H1 (cell line): ENCODE data around the gene KRT23. TPM values are rescaled to one million over a fixed set of nuclear protein-coding genes. Genes with fewer than 3 reads are reported as not detected.

Experiments
- CTCF ChIA-PET: fragments of 300-600 bp; sonication (Branson Sonifier 250); formaldehyde crosslinking; loops from one replicate; lab custom pipeline; 2021; ENCODE audit not compliant: partially characterized antibody; lab: Charles Lee
- POLR2A ChIA-PET: fragments of 300-600 bp; sonication (Branson Sonifier 250); formaldehyde crosslinking; loops from one replicate; lab custom pipeline; 2021; ENCODE audit warnings: inconsistent platforms; ENCODE audit not compliant: partially characterized antibody; lab: Charles Lee
- DNase-seq, 2 experiments: peaks; one replicate each; pipeline versions ENCODE4 v3.0.0 to v3.0.0-alpha.2; 2010 to 2022; ENCODE audit warnings: low spot score in 2 of 2, low read depth in 1 of 2, mixed read lengths in 1 of 2
- FAIRE-seq: peaks from 2 replicates; lab custom pipeline; 2011; peaks lifted over from hg19 to GRCh38; lab: Jason Lieb, UNC
- H2AFZ ChIP-seq: 2 replicates; pipeline ENCODE4 v1.8.1; 2012; ENCODE audit warnings: low read length, inconsistent platforms
- H2AK5ac ChIP-seq: 2 replicates; pipeline ENCODE4 v1.6.1; 2013; ENCODE audit warnings: low read depth, low read length
- H2BK120ac ChIP-seq: replicated peaks from 2 replicates; pipeline ENCODE3; 2013; ENCODE audit warnings: low read depth, low read length, inconsistent platforms
- H2BK12ac ChIP-seq: 2 replicates; pipeline ENCODE4 v1.6.1; 2013; ENCODE audit warnings: low read depth, low read length
- H2BK15ac ChIP-seq: 2 replicates; pipeline ENCODE4 v1.6.1; 2013; ENCODE audit warnings: low read length
- H2BK20ac ChIP-seq: 2 replicates; pipeline ENCODE4 v1.6.1; 2013; ENCODE audit warnings: low read length
- H2BK5ac ChIP-seq: 2 replicates; pipeline ENCODE4 v1.6.1; 2013; ENCODE audit warnings: low read depth, low read length
- H3K14ac ChIP-seq: 2 replicates; pipeline ENCODE4 v1.6.1; 2013; ENCODE audit warnings: inconsistent platforms; ENCODE audit not compliant: insufficient read length
- H3K18ac ChIP-seq: 2 replicates; pipeline ENCODE4 v1.6.1; 2013; ENCODE audit warnings: low read length; ENCODE audit errors: extremely low read depth
- H3K23ac ChIP-seq: 2 replicates; pipeline ENCODE4 v1.6.1; 2013; ENCODE audit warnings: inconsistent platforms; ENCODE audit not compliant: insufficient read length
- H3K23me2 ChIP-seq: 2 replicates; pipeline ENCODE4 v1.6.1; 2013; ENCODE audit warnings: low read depth, low read length
- H3K27ac ChIP-seq: 2 replicates; pipeline ENCODE4 v1.6.1; 2011; ENCODE audit warnings: low read depth, low read length, inconsistent platforms
- H3K27me3 ChIP-seq, 4 experiments: replicated peaks in 1 of 4; 1 replicate in 1 of 4; 2 replicates in 3 of 4; pipeline versions ENCODE4 v1.6.1 to v1.8.1; 2011 to 2013; ENCODE audit warnings: low read length in 3 of 4, mild to moderate bottlenecking in 3 of 4, inconsistent platforms in 2 of 4, mixed read lengths in 2 of 4, moderate library complexity in 1 of 4; ENCODE audit not compliant: control insufficient read depth in 3 of 4, insufficient read depth in 3 of 4; ENCODE audit errors: extremely low read depth in 1 of 4
- H3K36me3 ChIP-seq, 4 experiments: 2 replicates each; pipeline versions ENCODE4 v1.6.1 to v1.8.1; 2011 to 2013; ENCODE audit warnings: mild to moderate bottlenecking in 4 of 4, low read length in 3 of 4, moderate library complexity in 2 of 4, control low read depth in 1 of 4, inconsistent platforms in 1 of 4; ENCODE audit not compliant: insufficient read depth in 4 of 4, control insufficient read depth in 2 of 4
- H3K4ac ChIP-seq: replicated peaks from 2 replicates; pipeline ENCODE3; 2013; ENCODE audit warnings: low read length, low read depth, mixed read lengths, inconsistent platforms; ENCODE audit not compliant: insufficient read length
- H3K4me1 ChIP-seq, 4 experiments: replicated peaks in 1 of 4; 1 replicate in 1 of 4; 2 replicates in 3 of 4; pipeline versions ENCODE4 v1.6.1 to v1.8.1; 2011 to 2013; ENCODE audit warnings: low read length in 3 of 4, inconsistent platforms in 2 of 4, mixed read lengths in 1 of 4; ENCODE audit not compliant: insufficient read depth in 4 of 4, control insufficient read depth in 3 of 4
- H3K4me2 ChIP-seq, 2 experiments: 2 replicates each; pipeline versions ENCODE4 v1.6.1 to v1.8.1; 2011 to 2013; ENCODE audit warnings: low read depth in 2 of 2, low read length in 2 of 2, control low read depth in 1 of 2, inconsistent platforms in 1 of 2, mild to moderate bottlenecking in 1 of 2; ENCODE audit not compliant: insufficient read depth in 1 of 2
- H3K4me3 ChIP-seq, 4 experiments: fragments of 200-600, 300-600 bp in 1 of 4; sonication (generic), shearing (Covaris generic), sonication (Bioruptor Twin) in 1 of 4; 2 replicates each; pipeline versions ENCODE4 v1.5.1 to v1.8.1; 2011 to 2016; ENCODE audit warnings: low read length in 4 of 4, low read depth in 3 of 4, control low read depth in 2 of 4, inconsistent platforms in 2 of 4, mild to moderate bottlenecking in 2 of 4, mixed read lengths in 1 of 4, moderate library complexity in 1 of 4; ENCODE audit not compliant: insufficient read depth in 2 of 4; ENCODE audit errors: extremely low read depth in 1 of 4
- H3K56ac ChIP-seq: replicated peaks from 2 replicates; pipeline ENCODE3; 2013; ENCODE audit warnings: low read depth, mild to moderate bottlenecking, mixed read lengths, low read length, inconsistent platforms; ENCODE audit not compliant: insufficient read length
- H3K79me1 ChIP-seq: 2 replicates; pipeline ENCODE4 v1.6.1; 2013; ENCODE audit warnings: low read depth, low read length, control low read depth
- H3K79me2 ChIP-seq, 2 experiments: 2 replicates each; pipeline versions ENCODE4 v1.6.1 to v1.8.1; 2012 to 2013; ENCODE audit warnings: low read length in 2 of 2, mild to moderate bottlenecking in 2 of 2, inconsistent platforms in 1 of 2; ENCODE audit not compliant: insufficient read depth in 2 of 2, control insufficient read depth in 1 of 2
- H3K9ac ChIP-seq, 4 experiments: replicated peaks in 1 of 4; 1 replicate in 1 of 4; 2 replicates in 3 of 4; pipeline versions ENCODE4 v1.6.1 to v1.8.1; 2011 to 2013; ENCODE audit warnings: low read depth in 3 of 4, low read length in 3 of 4, control low read depth in 2 of 4, mild to moderate bottlenecking in 2 of 4, moderate library complexity in 2 of 4, inconsistent platforms in 1 of 4; ENCODE audit errors: extremely low read depth in 1 of 4
- H3K9me3 ChIP-seq, 2 experiments: 2 replicates each; pipeline versions ENCODE4 v1.6.1 to v1.8.1; 2012 to 2013; ENCODE audit warnings: mild to moderate bottlenecking in 2 of 2, moderate library complexity in 2 of 2, control low read depth in 1 of 2, inconsistent platforms in 1 of 2, low read depth in 1 of 2, low read length in 1 of 2, mixed read lengths in 1 of 2; ENCODE audit not compliant: insufficient read depth in 2 of 2
- H4K20me1 ChIP-seq, 2 experiments: replicated peaks in 1 of 2; 2 replicates each; pipeline versions ENCODE3 to v1.8.1; 2011 to 2013; ENCODE audit warnings: inconsistent platforms in 2 of 2, low read length in 2 of 2, mild to moderate bottlenecking in 1 of 2; ENCODE audit not compliant: insufficient read depth in 2 of 2, control insufficient read depth in 1 of 2
- H4K5ac ChIP-seq: 2 replicates; pipeline ENCODE4 v1.6.1; 2013; ENCODE audit warnings: low read length, low read depth, mixed read lengths, inconsistent platforms; ENCODE audit not compliant: insufficient read length
- H4K8ac ChIP-seq: 2 replicates; pipeline ENCODE4 v1.8.0; 2013; ENCODE audit warnings: mild to moderate bottlenecking, moderate library complexity, low read length, inconsistent platforms; ENCODE audit not compliant: insufficient read depth; ENCODE audit errors: extremely low read depth
- H4K91ac ChIP-seq: replicated peaks from 2 replicates; pipeline ENCODE3; 2013; ENCODE audit warnings: low read length, mixed read lengths, inconsistent platforms; ENCODE audit not compliant: insufficient read length
- CHD1 ChIP-seq: IDR thresholded peaks from 2 replicates; pipeline ENCODE4 v1.6.1; 2012; ENCODE audit warnings: low read depth, low read length, improper control_type of control experiment
- CTCF ChIP-seq, 3 experiments: IDR thresholded peaks; 1 replicate in 2 of 3; 2 replicates in 1 of 3; pipeline versions ENCODE4 v1.5.1 to v1.6.1; 2011; ENCODE audit warnings: low read length in 3 of 3, mild to moderate bottlenecking in 3 of 3, inconsistent platforms in 2 of 3, low read depth in 1 of 3, moderate library complexity in 1 of 3; ENCODE audit not compliant: insufficient read depth in 1 of 3; ENCODE audit errors: control extremely low read depth in 1 of 3
- FOSL1 ChIP-seq: IDR thresholded peaks from 2 replicates; pipeline ENCODE4 v1.6.1; 2011; ENCODE audit warnings: mild to moderate bottlenecking, low read depth, low read length, moderate library complexity; ENCODE audit not compliant: insufficient read depth
- NRF1 ChIP-seq: IDR thresholded peaks from 2 replicates; pipeline ENCODE4 v1.6.1; 2011; ENCODE audit warnings: mild to moderate bottlenecking, low read depth, low read length, improper control_type of control experiment
- PHF8 ChIP-seq: fragments of 200-600 bp; sonication (generic); conservative IDR thresholded peaks from 2 replicates; pipeline ENCODE4 v1.7.1; 2012; ENCODE audit warnings: low read depth, mild to moderate bottlenecking, inconsistent platforms, low read length, moderate library complexity
- POLR2A ChIP-seq, 2 experiments: IDR thresholded peaks; 1 replicate in 1 of 2; 2 replicates in 1 of 2; pipeline ENCODE4 v1.6.1; 2011; ENCODE audit warnings: low read depth in 2 of 2, low read length in 2 of 2, mild to moderate bottlenecking in 2 of 2; ENCODE audit errors: control extremely low read depth in 1 of 2
- SAP30 ChIP-seq: fragments of 300-600 bp; sonication (generic); IDR thresholded peaks from 2 replicates; pipeline ENCODE4 v1.7.1; 2012; ENCODE audit warnings: low read length, moderate library complexity, mild to moderate bottlenecking, inconsistent platforms; ENCODE audit not compliant: insufficient read depth, insufficient replicate concordance
- SIX5 ChIP-seq: IDR thresholded peaks from 2 replicates; pipeline ENCODE4 v1.6.1; 2011; ENCODE audit warnings: mild to moderate bottlenecking, low read depth, low read length
- YY1 ChIP-seq: IDR thresholded peaks from 2 replicates; pipeline ENCODE4 v1.6.1; 2011; ENCODE audit warnings: low read depth, mild to moderate bottlenecking, low read length
- whole genome bisulfite sequencing, 2 experiments: shearing (Covaris generic) in 1 of 2; methylation state at CpG; one replicate each; pipeline versions ENCODE4 v1.1.6 to v1.1.7; 2013 to 2015; ENCODE audit warnings: low lambda C conversion rate in 2 of 2, mixed read lengths in 2 of 2, inconsistent platforms in 1 of 2, low coverage in 1 of 2, missing lambda C conversion rate in 1 of 2; ENCODE audit not compliant: insufficient replicate concordance in 2 of 2, insufficient coverage in 1 of 2, insufficient read length in 1 of 2; ENCODE audit errors: extremely low coverage in 1 of 2, missing lambda C conversion rate in 1 of 2; 5-methylcytosine and 5-hydroxymethylcytosine counted together
- polyA plus RNA-seq, 7 experiments: library from polyadenylated mRNA; depleted of rRNA in 3 of 7; stranded (reverse) in 5 of 7; unstranded in 2 of 7; fragments of >200 nt in 5 of 7; fragments of 200-250 nt in 2 of 7; gene quantifications; 1 replicate in 5 of 7; 2 replicates in 1 of 7; 4 replicates in 1 of 7; pipeline versions ENCODE4 v1.2.1 to v1.2.3, GENCODE V29; 2011 to 2013; ENCODE audit warnings: missing spikeins in 2 of 7, mixed read lengths in 2 of 7
- total RNA-seq: library from RNA; stranded (reverse); fragmentation: NEBNext Ultra II Directional; extraction: Animal tissue kit (Norgen Biotek cat#: 25700); gene quantifications from 2 replicates; pipeline ENCODE4 v1.2.1, GENCODE V29; 2021
- TF ChIP-seq, protein P1 (sequence below): IDR thresholded peaks from 2 replicates; pipeline ENCODE4 v1.6.1; 2012; ENCODE audit warnings: inconsistent platforms
- TF ChIP-seq, protein P2 (sequence below): IDR thresholded peaks from 2 replicates; pipeline ENCODE4 v1.6.1; 2011; ENCODE audit warnings: low read length, improper control_type of control experiment

KRT23 gene
- total and polyA plus RNA-seq, 2 of the 8 experiments (the other 6 are each of a cell fraction or from before 2014, with no cell fraction given), result not detected

DNA sequence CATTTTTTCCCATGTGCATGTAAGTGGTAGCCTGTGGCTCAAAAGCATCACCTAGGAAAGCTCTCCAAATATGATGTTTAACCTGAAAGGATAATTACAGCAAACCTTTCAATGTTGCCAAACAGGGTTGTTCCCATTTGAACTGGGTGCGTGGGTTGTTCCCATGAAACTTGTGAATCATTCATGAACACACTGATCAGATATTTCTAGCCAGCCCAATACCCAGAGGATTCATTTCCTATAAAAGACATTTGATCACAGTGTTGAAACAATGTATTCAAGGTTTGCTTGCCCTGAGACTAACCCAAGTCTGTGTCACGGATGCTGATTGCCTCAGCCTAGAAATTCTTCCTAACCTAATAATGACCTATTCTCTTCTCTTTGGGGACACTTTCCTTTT is 16.4 kb upstream of the KRT23 start:
- H3K9me3 ChIP-seq, result no peaks in the 10 kb centered on the region
- CTCF ChIA-PET, result interaction anchor here (1.6 to 1.9 kb wide), 2 partner anchors 9 to 10 kb away, joined by 3 to 6 read pairs; no protein-coding TSS in a partner anchor
- no peak overlapping the region for H4K5ac ChIP-seq
- H3K9ac ChIP-seq, result no peak overlapping the region
- no peak overlapping the region for H2BK15ac ChIP-seq
- FAIRE-seq, result no peak
- no peaks in the 10 kb centered on the region for H3K23me2 ChIP-seq
- no peak overlapping the region for H4K8ac ChIP-seq
- no peak overlapping the region for H3K14ac ChIP-seq
- H3K56ac ChIP-seq, result no peak overlapping the region
- no peak overlapping the region for H2BK120ac ChIP-seq
- no peak overlapping the region for H2BK5ac ChIP-seq
- peaks cover 0 to 7% (median 0%) of the 10 kb centered on the region in 4 experiments; a peak in 2 of 7 replicates for H3K4me1 ChIP-seq
- no peak overlapping the region for H2BK20ac ChIP-seq
- 94% methylated on average over 2 of the region's 2 CpGs; no CpG with 5 or more reads in 1 of the 2 experiments for WGBS, 2 experiments
- H2BK12ac ChIP-seq, result no peak overlapping the region
- H3K18ac ChIP-seq, result no peak overlapping the region
- H2AFZ ChIP-seq, result no peak overlapping the region
- no peak overlapping the region for H3K4ac ChIP-seq
- H2AK5ac ChIP-seq, result no peak overlapping the region
- no peak overlapping the region for H3K4me2 ChIP-seq
- no peaks in the 10 kb centered on the region for H4K20me1 ChIP-seq
- no peaks in the 10 kb centered on the region for H3K79me2 ChIP-seq
- H3K4me3 ChIP-seq, result no peak overlapping the region
- H4K91ac ChIP-seq, result no peak overlapping the region
- DNase-seq, result no peak
- no peaks in the 10 kb centered on the region for H3K36me3 ChIP-seq
- no peak overlapping the region for H3K23ac ChIP-seq
- H3K27me3 ChIP-seq, result no peaks in the 10 kb centered on the region
- no peak overlapping the region for H3K27ac ChIP-seq
- no peaks in the 10 kb centered on the region for H3K79me1 ChIP-seq
- POLR2A ChIA-PET, result no interaction called here
- TF ChIP-seq, protein P1, sequence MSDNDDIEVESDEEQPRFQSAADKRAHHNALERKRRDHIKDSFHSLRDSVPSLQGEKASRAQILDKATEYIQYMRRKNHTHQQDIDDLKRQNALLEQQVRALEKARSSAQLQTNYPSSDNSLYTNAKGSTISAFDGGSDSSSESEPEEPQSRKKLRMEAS, result no peak
- TF ChIP-seq CHD1 (no peak), SAP30 (no peak), NRF1 (no peak), YY1 (no peak), PHF8 (no peak), POLR2A (IDR thresholded peaks at IDR 0.05; ENCODE audit: control extremely low read depth in 1 of 2, low read depth in 2 of 2, low read length in 2 of 2) (no peak), SIX5 (no peak), FOSL1 (no peak), CTCF (IDR thresholded peaks at IDR 0.05; ENCODE audit: control extremely low read depth in 1 of 3, insufficient read depth in 1 of 3, low read depth in 1 of 3, low read length in 3 of 3) (no peak)
- TF ChIP-seq, protein P2, sequence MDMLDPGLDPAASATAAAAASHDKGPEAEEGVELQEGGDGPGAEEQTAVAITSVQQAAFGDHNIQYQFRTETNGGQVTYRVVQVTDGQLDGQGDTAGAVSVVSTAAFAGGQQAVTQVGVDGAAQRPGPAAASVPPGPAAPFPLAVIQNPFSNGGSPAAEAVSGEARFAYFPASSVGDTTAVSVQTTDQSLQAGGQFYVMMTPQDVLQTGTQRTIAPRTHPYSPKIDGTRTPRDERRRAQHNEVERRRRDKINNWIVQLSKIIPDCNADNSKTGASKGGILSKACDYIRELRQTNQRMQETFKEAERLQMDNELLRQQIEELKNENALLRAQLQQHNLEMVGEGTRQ, result no peak
